ENCODE results near the gene DIP2C.

The DIP2C gene

DNA sequence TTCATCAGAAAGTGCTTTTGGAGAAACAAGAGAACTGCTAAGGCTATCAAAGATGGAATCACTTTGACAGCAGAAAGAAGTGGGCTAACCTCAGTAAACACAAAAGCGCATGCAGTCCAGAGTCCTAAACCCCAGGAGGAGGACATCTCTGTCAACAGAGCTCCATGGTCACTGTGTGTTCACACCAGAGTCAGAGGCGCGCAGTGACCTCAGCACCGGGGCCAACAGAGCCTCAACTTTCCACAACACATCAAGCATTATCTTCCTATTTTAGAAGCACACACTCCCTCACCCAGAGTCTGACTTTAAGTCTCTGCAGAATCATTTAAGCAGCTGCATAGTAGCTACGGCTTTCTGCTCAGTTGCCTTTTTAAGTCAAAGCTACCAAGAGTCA, 195.3 kb downstream of the DIP2C start:
- DNase-seq (ENCODE audit: low spot score) = no peak

DNA sequence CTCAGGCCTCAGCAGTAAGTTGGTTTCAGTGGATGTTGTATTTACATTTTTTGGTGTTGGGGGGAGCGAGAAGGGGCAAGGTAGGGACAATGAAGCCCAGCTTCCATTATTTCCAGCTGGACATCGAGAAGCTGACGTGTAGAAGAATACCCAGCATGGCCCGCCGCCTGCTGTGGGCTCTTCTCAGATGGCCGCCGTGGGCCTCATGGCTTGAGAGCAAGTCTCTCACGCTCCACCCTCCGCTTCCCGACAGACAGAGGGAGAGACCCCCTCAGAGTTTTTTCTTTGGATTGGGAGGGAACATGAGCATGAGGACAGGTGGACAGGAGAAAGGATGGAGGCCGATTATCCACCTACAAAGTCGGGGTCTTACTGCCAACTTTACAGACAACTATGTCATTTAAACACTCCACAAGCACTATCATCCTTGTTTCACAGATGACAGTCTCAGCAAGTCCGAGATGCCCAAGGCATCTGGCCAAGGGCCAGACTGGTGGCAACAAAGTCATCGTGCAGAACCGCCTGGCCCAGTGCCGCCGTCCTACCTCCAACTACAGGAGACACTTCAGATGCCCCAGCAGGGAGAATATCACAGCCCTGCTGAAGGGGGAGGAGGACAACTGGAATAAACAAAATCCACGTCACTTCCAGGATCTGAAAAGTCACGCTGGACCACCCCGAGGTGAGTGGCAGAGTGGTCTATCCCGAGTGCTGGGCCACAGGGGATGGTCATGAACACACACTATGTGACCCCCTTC, 195.9 kb downstream of the DIP2C start:
- DNase-seq (ENCODE audit: low spot score) = no peak

DNA sequence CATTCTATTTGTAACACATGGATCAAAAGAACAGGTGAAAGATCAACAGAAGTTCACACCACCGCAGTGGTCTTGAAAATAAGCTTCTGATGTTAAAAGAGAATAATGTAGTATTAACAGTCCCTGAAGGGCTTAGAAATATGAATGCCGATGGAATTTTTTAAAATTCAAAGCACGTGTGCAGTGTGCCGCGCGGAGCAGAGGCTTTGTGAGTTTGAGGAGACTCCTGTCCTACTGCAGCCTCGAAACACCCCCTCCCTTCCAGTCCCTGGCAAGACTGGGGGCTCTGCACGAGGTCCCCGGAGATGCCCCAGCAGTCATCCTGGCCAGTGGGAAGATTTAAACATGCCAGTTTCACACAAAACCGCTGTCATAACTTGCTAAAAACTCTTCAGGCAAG, 196.6 kb downstream of the DIP2C start:
- DNase-seq (ENCODE audit: low spot score) = no peak

DNA sequence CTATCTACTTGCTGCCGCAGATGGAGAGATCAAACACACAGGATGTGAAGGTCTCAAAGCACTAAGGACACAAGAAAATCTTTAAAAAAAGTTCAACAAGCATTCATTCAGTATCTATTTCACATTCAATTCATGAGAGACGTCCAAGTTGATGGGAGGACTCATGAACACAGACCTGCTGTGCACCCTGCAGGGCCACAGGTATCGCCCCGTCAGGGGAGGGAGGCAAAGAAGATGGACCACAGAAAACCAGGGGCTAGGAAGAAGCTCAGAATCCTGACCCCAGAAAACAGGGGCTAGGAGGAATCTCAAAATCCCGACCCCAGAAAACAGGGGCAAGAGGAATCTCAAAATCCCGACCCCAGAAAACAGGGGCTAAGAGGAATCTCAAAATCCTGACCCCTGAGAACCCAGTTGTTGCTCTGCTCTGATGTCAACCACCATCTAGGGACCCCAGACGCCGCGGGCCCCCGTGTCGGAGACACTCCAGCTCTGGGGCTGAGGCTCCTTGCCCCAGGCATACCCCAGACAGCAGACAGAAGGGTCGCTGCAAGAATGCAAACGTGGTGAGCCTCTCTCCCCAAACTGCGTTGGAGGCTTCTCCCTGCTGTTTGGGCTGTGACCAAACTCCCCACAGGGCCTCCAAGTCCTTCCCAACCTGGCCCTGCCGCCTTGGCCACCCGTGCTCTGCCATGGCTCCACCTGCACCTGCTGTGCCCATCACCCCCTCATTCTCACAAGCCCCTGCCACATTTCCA, 197.6 kb downstream of the DIP2C start:
- DNase-seq (ENCODE audit: low spot score) = no peak

DNA sequence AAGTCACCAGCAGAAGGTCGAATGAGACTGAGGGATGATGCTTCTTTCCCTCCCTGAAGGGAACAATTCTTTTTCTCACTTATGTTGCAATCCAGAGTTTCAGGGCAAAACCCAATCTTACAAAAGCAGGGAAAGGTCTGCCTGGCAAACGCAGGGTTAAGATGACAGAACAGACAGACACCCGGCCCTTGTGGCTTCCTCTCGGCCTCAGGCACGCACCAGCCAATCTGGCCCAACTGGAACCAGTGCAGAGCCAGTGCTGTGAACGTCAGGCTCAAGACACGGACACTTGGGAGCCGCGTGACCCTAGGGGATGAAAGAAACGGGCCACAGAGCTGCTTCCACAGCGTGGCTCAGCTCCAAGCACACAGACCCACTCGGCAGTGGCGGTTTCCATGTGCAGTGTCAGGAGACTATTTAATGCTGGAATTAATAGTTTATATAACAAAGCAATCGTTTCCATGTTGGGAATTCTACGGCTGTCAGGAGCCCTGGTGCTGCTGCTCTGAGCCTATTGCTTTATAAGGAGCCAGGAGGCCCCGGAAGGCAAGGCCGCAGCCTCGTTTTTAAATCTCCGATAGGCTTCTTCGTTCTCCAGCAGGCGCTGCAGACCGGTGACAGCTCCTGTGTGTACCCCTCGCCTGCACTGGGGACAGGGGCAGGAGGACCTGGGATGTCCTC, 198.4 kb downstream of the DIP2C start:
- no peak for DNase-seq (ENCODE audit: low spot score)

DNA sequence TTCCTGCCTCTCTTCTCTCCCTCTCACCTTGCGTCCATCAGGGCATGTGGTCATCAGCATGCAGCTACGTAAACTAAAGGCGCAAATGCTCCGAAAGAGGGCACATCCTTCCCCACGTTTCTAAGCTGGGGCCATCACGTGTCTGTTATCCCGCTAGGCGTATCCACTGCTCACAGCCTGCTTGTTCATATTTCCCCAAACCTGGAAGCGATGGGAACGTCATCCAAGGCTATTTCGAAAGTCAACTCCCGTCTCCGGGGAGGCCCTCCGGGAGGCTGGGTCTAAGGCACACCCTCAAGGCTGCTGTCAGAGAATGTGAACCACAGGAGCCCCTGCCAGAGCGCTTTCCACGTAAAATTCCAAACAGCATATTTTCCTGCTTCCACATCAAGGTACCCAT, 199.2 kb downstream of the DIP2C start:
- DNase-seq (ENCODE audit: low spot score) = no peak

DNA sequence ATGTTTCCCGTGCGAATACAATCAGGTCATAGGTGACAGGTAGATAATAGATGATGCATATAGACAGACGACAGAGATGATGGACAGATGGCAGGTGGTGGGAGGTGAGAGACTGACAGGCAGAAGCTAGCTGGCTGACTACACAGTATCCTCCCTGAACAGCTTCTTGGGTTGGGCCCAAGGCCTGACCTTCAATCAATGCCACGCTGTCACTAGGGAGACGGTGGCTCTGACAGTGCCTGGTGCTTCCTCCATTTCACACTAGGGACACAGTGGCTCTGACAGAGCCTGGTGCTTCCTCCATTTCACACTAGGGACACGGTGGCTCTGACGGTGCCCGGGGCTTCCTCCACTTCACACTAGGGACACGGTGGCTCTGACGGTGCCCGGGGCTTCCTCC, 200.1 kb downstream of the DIP2C start:
- DNase-seq (ENCODE audit: low spot score) = no peak

DNA sequence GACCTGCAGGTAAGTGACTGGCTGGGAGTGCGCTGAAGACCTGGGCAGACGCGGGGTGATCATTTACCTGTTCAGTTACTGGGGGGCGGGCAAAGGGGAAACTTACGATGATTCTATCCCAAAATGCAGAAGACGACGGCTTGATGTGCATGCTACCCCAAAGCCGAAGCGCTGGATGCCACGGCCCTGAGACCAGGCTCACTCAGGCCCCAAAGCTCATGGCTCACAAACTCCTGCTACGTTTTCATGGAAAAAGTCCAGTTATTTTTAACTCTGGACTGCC, 200.6 kb downstream of the DIP2C start:
- DNase-seq (ENCODE audit: low spot score) = no peak

DNA sequence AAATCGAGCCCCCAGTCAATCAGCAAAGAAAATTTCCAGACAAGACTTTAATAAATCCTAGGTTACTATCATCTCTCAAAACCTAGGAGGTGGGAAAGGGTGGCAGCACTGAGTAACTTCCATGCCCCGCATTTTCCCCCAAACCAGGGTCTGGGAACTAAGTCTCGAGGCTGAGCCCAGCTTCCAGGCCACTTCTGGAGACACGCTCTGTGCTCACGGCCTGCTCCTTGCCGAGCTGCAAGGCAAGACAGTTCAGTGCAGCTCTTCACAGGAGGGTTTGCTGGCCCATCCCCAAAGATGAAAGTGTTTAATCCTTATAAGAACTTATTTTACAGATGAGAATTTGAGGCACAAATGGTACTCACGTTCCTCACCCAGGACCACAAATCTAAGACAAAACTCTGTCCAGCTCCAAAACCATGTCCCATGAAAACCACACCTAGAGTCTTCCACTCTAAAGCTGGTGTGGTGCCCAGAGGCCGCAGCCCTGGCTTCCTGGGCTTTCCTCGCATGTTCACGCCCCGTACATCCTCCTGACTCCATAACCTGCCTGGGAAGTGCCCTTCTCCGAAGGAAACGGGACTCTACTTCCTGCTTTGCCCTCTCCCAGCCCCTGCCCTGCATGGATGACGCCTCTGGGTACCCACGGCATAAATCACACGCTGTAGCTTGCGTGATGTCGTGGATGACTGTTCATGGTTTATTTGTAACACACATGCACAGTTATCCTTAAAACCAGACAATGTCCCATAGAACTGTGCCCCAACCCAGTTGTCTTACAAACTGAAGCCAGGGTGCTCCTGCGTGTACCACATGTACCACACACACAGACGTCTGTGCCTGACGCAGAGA, 201.2 kb downstream of the DIP2C start:
- DNase-seq (ENCODE audit: low spot score) = no peak

DNA sequence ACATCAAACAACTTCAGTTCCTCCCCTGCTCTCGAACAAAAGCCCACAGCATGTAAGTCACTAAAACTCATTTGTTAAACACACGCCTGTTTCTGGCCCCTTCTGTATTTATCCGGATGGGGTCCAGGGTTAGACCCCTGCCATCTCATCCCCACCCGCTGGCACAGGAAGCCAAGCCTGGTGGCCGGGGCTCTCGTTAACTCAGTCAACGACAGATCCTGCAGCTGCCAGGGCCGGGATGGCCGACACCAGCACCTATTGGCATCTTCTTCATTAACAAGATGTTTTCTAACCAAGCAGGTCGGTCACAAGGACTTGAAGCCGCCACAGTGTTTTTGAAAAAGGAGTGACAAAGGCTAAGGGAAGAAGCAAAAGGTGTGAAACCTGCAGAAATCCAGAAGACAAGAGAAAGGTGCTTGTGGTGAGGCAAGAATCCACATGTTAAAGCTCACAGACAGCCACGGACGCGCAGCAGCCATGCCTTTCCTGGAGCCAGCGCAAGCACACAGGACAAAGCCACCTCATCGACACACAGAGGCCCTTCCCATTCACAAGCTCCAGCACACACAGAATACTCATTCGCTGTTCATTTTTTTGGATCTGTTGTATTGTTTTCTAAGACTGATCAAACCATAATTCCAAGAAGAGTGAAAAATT, 202.7 kb downstream of the DIP2C start:
- DNase-seq (ENCODE audit: low spot score) = no peak

DNA sequence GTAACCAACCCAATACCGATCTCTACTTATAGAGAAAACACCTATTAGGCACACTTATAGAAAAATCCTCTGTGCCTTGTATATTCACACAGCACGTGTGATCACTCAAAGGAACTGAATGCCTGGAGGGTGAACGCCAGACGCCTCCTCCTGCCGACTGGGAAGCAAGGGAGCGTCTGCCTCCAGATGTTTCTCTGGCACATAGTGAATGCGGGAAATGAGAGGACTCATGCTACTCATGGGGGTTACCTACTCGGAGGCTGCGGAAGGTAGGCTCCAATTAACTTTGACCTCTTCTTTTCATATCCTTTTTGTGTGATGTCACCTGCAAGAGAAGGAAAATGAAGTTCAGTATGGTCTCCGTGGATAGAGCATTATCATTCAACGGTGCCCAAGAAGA, 203.3 kb downstream of the DIP2C start:
- no peak for DNase-seq (ENCODE audit: low spot score)

DNA sequence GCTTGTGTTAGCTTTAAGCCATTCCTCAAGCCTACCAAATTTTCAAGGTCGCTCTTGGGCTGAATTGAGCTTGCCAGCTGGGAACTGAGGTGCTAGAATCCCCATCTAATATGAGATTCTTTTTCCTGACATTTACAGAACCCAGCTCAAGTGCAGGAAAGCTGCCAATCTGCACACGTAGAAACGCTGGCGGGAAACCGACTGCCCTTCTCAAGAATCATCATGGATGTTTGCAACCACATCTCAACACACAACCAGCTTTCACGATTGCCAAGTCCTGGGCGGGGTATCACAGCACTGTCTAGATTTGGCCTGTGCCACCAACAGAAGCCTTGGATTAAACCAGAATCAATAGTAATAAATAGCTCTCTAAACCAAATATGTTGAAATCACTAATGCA, 203.7 kb downstream of the DIP2C start:
- no peak for DNase-seq (ENCODE audit: low spot score)

DNA sequence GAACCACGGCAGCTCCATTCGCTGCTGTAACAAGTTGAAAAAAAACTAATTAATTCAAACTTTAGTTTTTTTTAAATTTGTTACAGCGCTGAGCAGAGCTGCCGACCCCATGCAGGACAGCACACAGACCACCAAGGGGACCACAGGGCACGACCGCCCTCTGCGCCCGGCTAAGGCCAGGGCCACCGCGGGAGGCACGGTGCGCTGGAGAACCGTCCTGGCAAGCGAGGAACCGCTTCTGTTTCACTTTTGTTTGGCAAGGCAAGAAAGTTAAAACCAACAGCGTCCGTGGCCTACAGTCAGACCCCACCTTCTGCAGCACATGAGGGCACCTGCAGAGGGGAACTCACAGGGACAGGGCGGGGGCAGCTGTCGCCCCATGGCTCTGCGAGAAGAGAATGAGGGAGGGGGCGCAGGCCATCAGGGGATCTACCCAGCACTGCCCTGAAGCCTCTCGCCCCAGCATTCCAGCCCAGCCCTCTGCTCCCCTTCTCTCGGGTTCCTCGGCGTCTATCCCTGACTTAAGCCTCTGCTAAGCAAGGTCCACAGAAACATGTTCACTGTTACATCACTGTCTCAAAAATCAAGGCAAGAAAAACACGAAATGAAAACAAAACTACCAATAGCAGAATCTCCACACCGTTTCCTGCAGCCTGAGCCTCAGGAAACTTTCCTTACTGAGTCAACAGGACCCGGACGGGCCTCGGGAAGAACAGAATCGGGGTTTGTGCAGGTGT, 204.4 kb downstream of the DIP2C start:
- DNase-seq (ENCODE audit: low spot score) = no peak

DNA sequence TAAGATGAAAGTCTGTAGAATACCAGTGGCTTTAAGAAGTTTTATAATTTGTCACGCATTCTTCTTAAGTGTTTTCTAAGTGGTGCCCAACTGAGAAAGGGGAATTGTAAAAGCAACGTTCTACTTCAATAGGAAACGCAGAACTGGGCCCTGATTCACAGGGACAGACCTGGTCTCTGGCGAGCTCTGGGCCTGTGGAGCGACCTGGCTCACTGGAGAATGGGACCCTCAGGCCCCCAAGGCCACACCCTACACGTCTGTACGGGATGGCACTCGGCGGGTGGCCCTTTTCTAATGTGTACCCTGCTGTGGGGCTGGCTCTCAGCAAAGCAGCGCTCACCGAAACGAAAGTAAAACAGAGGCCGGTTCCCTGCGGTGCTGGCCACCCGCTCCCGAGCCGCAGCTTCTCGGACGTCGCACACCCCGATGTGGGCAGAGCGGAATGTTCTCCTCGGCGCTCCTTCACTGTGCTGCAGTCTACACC, 205.0 kb downstream of the DIP2C start:
- DNase-seq (ENCODE audit: low spot score) = no peak

DNA sequence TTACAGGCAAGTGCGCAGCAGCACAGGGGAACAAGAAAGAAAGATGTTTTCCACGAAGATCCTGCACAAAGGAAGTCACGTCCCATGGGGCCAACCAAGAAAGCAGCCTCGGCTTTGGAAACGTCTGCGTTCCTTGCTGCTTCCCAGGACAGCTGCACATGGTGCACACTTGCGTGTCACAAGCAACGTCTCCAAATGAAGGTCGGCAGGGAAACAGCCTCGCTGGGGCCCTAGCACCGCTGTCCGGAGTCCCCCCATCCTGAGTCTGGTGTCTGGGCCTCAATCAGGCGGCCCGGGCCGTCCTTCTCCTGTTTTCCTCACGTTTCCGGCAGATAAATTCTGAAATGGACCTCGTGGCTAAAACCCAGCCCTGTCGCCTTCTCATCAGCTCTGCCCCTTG, 206.2 kb downstream of the DIP2C start:
- no peak for DNase-seq (ENCODE audit: low spot score)

DNA sequence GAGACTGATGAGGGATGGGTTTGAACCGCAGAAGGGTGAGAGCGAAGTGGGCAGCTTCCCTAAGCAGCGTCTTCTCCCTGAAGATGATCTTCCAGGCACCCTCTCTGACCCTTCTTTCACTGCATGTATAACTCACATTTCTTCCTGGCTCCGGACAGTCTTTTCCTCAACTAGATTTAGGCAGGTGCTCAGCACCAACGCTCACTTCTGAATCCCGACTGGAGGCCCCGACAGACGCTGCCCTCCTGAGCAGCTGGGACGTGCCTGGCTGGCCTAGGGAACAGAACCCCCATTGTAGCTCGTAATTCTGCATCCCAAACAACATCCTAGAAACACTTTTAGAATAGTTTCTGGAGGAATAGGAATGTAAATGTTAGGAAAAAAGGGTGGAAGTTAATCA, 206.6 kb downstream of the DIP2C start:
- DNase-seq (ENCODE audit: low spot score) = no peak

DNA sequence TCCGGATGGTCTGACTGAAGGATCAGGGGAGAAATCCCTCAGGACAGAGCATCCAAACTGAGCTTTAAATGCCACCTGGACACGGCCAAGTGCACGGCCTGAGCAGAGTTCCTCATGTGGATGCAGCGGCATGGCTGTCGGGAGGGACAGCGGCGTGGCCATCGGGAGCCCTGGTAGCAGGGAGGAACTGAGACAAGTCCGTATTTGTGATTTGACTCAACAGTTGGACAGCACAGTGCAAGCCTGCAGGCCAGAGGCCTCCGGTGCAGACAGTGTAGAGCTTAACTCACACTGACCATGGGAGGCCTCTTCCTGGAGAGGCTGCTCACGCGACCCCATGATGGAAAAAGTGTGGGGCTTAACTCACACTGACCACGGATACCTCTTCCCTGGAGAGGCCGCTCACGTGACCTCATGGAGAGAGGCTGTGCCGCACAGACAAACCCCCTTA, 207.4 kb downstream of the DIP2C start:
- DNase-seq (ENCODE audit: low spot score) = no peak

DNA sequence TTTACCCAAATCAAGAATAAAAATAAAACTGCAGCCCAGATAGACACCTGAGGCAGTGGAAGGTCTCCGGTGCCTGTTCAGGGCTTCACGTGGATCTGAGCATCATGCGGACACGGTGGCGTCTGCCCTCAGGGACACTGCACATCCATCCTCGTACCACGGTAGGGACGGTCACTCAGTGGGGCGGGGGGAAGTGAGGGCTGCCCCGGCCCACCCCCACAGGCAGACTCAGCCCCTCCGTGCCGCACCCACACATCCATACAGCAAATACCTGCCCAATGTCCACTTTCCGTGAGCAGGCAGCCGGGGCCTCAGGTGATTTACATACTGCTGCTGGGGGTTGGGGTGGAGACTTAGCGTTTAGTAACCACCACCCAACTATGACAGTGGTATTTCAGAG, 207.8 kb downstream of the DIP2C start:
- no peak for DNase-seq (ENCODE audit: low spot score)

DNA sequence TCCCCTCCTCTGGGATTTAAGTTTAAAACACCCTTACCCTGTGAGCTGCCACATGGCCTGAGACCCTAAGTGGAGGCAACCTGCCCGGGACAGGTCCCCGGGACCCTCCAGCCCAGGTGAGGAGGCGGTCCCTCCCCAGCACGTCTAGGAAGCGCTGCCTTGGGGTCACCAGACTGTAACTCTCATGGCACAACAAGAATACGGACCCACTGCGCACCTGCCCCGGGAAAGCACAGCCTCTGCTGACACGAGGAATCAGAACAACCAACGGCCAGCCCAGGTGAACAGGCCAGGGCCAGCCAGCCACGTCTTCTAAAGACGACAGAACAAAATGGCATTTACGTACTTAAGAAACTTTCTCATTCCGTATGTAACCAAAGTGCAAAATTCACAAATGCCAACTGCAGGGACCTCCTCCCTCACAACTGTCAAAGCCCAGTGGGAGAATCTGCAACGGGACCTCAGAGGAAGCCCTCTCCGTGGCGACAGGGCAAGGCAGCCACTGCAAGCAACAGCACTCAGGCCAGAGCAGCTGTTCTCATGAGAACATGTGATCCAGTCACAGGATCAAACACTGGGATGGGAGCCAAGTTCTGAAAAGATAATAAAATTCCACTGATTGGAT, 208.4 kb downstream of the DIP2C start:
- no peak for DNase-seq (ENCODE audit: low spot score)

DNA sequence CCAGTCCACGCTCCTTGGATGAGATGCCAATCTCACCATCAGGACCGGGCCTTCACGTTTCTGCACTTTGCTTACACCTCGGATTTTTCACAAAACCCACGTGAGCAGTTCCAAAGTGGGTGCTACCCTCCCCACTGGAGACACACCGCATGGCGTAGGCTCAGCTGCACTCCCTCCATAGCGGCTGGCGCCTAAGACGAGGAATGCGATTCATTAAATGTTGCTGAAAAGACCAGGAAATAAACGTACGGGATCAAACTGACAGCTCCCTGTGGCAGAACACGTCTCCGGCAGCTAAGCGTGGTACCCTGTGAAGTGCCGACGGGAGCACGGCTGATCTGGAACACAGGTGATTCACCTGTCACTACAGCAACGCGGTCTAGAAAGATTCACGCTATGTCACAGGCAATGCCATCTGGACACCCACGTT, 209.0 kb downstream of the DIP2C start:
- no peak for DNase-seq (ENCODE audit: low spot score)
